DLD1 (cell line): ENCODE data around the gene ANKS1A.
"Not testable (repeated sequence)": the region's sequence is repeated elsewhere in the genome, so short reads cannot be mapped to it uniquely, and the experiment has no call there.

ENCODE experiments used
- in situ Hi-C: cut with HindIII; loops from 2 replicates; pipeline ENCODE4 v1.10.0; 2017; ENCODE audit warnings: low sequenced_read_pairs

The ANKS1A gene

GRCh38 chr6:34877869-34878485 is 11.1 kb upstream of the ANKS1A start:
- in situ Hi-C loops, result no loop called here

DNA sequence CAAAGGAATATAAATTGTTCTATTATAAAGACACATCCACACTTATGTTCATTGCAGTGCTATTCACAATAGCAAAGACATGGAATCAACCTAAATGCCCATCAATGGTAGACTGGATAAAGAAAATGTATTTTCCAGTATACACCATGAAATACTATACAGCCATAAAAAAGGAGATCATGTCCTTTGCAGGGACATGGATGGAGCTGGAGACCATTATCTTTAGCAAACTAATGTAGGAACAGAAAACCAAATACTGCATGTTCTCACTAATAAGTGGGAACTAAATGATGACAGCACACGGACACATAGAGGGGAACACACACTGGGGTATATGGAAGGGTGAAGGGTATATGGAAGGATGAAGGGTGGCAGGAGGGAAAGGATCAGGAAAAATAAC is 5.0 kb upstream of the ANKS1A start:
- in situ Hi-C loops, result not testable (repeated sequence)

GRCh38 chr6:34884996-34885395 is 4.1 kb upstream of the ANKS1A start:
- in situ Hi-C loops, result no loop called here

- in situ Hi-C loops, result not testable (repeated sequence)
Measured at GRCh38 chr6:34885837-34886236, 3.2 kb upstream of the ANKS1A start.

GRCh38 chr6:34887753-34888513 is 1.1 kb upstream of the ANKS1A start, which contains the start of gene TAF11:
TSS of gene TAF11 (minus strand) at chr6:34888042. CDS start at chr6:34887957, 85 bp downstream.
- in situ Hi-C loops, result no loop called here

DNA sequence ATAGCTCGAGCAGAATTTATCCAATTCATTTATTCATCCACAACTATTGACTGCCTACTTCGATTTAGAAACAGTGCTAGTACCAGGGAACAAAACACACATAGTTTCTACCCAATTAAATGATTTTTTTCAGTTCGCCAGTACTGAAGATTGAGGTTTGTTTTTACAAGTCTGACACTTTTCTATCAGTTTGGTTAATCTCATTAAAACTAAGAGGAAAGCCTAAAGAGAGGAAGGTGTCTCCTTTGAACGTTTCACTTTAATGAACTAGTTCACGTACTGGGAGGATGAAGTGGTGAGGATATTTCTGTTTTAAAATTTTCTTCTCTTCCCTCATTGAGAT is 570 bp upstream of the ANKS1A start:
- in situ Hi-C loops, result no loop called here

DNA sequence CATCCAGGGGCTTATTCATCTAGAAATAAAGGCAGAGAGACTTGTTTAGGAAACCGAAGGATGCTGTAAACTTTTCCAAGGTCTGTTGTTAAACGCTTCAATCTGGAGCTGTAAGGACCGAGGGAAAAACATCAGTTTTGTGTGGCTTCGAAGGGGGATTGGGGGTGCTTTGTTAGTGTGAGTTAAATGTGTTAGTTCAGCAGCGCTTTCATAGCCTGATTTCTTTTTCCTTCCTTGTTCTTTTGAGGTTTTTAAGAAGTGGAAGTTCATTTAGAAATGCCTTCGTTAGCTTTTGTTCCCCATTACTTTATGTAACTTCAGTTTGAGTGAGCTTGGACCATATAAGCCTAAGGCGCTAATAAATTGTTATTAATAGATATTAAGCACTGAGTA is 1.5 kb downstream of the ANKS1A start:
- in situ Hi-C loops, result no loop called here

DNA sequence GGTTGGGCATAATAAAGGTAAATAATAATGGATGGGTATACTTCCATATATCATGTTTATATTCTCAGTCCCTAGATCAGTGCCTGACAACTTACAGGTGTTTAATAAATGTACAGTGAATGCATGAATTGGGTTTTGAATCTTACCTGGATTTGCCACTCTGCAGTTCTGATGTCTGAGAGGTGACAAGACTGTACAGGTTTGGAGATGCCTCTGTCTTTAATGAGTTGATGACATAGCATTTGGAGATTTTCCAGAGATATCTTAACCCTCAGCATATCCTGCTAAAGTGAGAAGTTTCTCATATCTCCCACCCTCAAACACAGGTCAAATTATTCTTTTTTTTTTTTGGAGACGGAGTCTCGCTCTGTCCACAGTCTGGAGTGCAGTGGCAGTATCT is 2.2 kb downstream of the ANKS1A start:
- in situ Hi-C loops, result no loop called here

DNA sequence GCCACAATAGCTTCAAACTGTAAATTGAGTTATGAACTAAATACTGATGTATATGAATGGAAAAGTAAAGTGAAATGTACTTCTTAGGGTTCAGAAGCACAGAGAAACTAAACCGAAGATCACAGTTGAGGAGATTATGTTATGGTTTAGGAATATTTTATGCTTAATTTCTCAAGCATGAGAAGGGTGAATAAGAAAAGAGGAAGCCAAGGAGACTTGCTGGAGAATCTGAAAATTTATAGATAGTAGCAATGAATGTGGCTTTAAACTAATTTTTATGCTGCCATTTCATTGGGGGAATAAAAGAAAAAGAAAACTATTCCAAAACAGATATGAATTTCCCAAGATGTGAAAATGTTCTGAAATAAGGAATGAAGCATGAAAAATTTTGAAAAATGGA is 5.6 kb downstream of the ANKS1A start:
- in situ Hi-C loops, result no loop called here

DNA sequence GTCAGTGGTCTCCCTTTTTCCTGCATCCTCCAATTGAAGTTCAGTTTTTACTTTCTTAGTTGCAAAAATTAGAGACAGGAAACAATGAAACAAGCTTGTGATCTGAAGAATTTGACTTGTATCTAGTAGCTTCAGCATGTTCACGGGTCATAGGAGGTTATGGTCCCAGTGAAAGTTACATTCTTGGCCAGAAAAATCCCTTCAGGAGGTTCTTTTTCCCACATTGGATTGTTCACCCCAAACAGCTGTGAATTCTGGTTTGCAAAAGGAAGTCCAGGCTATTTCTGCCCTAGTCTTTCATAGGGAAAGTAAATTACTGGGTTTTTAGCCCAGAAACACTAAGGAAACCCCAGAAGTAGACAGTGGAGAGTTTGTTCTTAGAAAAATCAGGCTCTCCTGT is 8.1 kb downstream of the ANKS1A start:
- in situ Hi-C loops, result no loop called here

DNA sequence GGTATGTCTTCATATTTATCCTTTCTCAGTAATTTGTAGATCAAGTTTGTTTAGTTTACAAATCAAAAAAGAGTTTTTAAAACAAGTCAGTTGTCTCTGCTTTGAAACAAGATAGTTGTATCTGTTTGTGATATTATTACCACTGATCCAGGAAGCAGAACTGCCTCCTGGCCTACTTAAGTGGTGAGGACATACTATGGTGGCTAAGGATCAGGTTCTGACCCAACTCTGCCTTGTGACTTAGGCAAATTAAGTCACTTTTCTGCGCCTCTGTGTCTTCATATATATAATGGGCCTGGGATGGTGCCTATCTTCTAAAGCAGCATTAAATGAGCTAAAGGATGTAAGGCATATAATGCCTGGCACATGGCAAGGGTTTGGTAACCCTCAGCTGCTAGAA is 8.7 kb downstream of the ANKS1A start:
- in situ Hi-C loops, result no loop called here

DNA sequence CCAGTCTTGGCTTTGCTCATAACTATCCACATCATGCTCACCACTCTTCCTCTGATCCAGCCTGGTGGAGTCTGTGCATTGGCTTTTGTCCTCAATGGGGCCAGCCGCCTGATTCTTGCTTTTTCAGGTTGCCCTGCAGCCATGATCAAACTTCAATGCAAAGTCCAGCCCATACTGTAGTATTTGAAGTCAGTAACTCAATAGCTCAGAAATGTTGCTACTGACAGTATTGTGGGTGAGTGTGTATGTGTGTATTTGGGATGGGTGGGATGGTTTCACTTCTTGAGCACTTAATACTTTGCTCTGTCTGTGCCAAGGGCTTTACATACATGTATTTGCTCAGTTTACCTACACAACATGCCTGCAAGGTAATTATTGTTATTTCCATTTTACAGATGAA is 10.7 kb downstream of the ANKS1A start:
- in situ Hi-C loops, result not testable (repeated sequence)

DNA sequence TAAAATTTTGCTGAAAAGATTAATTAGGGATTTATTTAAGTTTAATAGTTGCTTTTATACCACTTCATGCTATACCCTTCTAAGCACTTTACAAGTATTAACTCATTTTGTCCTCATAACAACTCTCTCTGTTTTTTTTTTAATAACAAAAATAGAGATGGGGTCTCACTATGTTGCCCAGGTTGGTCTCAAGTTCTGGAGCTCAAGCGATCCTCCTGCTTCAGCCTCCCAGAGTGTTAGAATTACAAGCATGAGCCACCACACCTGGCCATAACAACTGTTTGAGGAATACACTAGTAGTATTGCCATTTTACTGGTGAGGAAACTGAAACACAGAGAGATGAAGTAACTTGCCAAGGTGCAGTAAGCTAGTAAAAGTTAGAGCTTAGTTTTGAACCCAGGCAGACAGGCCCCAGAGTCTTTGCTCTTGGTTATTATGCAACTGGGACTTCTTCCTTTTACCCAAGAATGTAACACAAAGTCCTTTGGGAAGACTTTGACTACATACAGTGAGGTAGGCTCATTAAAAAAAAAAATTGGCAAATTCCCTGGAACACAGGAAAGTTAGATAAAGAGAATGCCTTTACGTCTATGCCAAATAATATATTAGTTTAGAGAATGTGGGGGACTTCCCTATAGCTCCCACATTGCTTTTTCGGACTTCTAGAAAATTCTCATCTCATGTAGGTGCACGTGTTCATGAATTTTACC is 11.4 kb downstream of the ANKS1A start:
- in situ Hi-C loops, result no loop called here

GRCh38 chr6:34901930-34902329 is 12.9 kb downstream of the ANKS1A start:
- in situ Hi-C loops, result no loop called here

DNA sequence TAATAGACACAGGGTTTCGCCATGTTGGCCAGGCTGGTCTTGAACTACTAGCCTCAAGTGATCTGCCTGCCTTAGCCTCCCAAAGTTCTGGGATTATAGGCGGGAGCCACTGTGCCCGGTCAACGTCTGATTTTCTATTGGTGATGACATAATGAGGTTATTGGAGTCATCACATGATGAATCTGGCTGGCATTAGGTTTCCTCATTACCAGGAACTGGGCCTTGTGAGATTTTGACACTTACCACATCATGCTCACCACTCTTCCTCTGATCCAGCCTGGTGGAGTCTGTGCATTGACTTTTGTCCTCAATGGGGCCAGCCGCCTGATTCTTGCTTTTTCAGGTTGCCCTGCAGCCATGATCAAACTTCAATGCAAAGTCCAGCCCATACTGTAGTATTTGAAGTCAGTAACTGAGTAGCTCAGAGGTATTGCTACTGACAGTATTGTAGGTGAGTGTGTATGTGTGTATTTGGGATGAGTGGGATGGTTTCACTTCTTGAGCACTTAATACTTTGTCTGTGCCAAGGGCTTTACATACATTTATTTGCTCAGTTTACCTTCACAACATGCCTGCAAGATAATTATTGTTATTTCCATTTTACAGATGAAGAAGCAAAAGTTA is 16.0 kb downstream of the ANKS1A start:
- in situ Hi-C loops, result no loop called here

GRCh38 chr6:34906826-34907225 is 17.8 kb downstream of the ANKS1A start:
- in situ Hi-C loops, result no loop called here

DNA sequence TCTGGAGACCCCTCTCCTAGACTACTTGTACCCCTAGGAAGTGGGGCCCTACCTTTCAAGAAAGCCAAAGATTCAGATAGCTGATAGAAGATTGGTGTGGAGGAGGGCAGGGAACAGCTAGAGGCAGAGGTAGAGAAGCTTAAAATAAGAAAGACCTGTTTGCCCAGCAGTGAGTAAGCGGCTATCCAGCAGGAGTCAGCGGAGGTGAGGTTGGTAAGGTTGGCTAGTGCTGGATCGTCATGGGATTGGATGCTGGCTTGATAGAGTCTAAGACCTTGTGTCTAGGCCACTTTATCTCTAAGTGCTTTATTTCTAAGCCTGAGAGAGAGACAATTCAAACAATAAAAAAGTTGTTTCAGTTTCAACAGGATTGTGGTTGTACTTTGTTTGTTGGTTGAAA is 19.1 kb downstream of the ANKS1A start:
- in situ Hi-C loops, result no loop called here

DNA sequence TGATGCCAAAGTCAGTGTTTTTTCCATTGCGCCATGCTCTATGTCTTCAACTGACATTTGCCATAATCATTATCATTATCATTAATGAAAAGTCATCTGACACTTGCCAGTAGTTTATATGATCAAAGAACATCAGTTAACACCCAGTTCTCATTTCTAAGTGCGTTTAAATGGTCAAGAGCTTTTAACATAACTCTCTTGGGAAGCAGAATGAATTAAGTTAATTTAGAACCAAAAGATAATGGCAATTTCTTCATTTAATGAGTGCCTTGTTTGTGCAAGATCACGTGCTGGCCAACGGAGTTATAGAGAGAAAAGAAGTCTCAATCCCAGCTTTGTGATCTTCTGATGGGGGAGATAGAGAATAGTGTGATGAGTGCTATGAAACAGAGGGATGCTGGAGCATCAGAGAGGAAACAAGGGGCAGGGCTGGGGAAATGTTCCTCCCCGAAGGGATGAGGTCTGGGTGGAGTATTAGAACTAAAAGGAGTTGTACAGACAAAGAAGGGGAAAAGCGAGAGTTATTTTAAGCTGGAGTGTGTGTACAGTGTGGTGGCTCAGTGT is 20.3 kb downstream of the ANKS1A start:
- in situ Hi-C loops, result no loop called here

DNA sequence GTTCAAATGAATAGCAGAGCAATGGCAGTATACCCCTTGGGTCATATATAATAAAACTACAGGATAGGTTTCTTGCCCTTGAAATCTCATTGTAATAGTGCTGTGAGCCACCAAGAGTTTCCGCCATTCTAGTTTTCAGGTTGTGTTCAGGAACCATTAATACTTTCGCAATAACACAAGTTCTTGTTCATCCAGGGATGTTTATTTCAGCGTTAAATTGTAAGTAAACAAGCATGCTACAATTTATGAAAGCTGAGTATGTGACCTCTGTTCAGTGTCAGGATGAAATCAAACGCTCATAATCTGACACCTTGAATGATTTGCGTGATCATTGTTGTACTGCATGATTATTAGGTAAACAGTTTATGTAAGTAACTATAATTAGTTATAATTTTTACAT is 22.8 kb downstream of the ANKS1A start:
- in situ Hi-C loops, result no loop called here

- in situ Hi-C loops, result no loop called here
Measured at GRCh38 chr6:34912715-34913464, 23.8 kb downstream of the ANKS1A start.

DNA sequence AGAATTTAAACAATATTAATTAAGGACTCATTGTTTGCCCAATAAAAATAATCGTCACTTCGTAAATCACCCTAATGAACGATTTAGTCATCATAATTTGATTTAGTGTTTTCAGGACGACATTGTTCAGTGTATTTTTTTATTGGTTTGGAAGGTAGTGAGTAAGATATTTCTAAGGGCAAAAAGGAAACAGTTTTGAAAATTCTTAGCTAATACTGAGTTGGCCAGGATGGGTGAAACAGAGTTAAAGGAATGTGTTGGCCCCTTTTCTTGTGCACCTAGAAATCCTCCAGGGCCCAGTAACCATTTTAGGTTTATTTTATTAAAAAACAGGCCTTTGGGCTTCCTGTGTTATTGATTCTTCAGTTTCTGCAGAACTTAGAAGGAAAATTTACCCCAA is 25.3 kb downstream of the ANKS1A start:
- in situ Hi-C loops, result no loop called here
